ENCODE measurements around the gene SKI. TPM values are rescaled to one million over a fixed set of nuclear protein-coding genes. Genes with fewer than 3 reads are reported as not detected.
A peak's percentile ranks its signal among the peaks of the same experiment; 100 is the strongest.

The SKI gene
- polyA plus RNA-seq, 3 donors: 0.20 to 6.6 (median 0.25) TPM

DNA sequence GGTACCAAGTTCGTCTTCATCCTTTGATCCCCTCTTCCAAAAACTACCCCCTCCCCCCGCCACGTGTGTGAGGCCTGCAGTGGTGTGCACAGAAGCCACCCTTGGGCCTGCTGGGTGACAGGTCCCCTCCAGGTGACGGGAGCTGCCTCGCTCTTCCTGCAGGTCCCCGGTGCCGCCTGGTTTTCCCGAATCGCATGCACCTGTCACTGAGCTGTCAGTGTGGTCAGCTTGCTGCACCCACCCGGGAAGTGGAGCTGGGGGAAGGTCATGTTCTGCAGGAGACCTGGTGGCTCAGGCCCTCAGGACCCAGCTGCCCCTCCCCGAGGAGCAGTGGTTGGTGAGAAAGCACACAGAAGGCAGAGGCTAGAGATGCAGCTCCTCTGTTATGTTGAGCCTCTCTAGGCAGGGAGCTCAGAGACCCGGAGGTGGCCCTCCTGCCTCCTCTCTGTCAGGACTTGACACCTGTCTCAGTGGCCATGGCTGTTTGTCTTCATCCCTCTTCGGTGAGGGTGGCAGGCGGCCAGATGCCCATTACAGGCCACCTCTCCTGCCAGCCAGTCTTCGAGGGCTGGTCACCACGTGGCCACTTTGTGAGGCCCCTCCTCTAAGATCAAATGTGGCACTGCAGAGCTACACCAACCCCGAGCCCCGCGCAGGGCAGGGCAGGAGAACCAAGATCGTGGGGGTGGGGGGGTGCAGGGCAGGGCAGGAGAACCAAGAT lies 60.9 kb downstream of the SKI start:
- H2AFZ ChIP-seq (ENCODE audit: insufficient read depth, low read depth, low read length, poor library complexity, severe bottlenecking): no peak overlapping the region
- no peaks in the 10 kb centered on the region for H3K9me3 ChIP-seq (replicated peaks in 1 of 2; ENCODE audit: control insufficient read depth in 1 of 2, insufficient read depth in 1 of 2, low read length in 2 of 2)
- no peak for DNase-seq
- no peaks in the 10 kb centered on the region for H3K36me3 ChIP-seq (replicated peaks in 1 of 2; ENCODE audit: control insufficient read depth in 1 of 2, insufficient read depth in 2 of 2, low read length in 2 of 2)
- peak overlapping the region in 2 of 7 donors; percentile 46 to 50 for H3K27ac Mint-ChIP-seq
- H3K4me1 ChIP-seq (ENCODE audit: control insufficient read depth in 1 of 2, insufficient read depth in 2 of 2, low read length in 2 of 2): peaks cover 42 to 55% of the 10 kb centered on the region in 2 donors
- H3K79me2 ChIP-seq (ENCODE audit: insufficient read depth, low read length): peaks cover 53% of the 10 kb centered on the region
- intact Hi-C loops (cut with micrococcal nuclease): no loop called here
- WGBS (ENCODE audit: insufficient coverage): 88% methylated on average over 13 of the region's 20 CpGs
- peaks cover 0 to 7% (median 2%) of the 10 kb centered on the region in 7 donors for H3K9me3 Mint-ChIP-seq
- peak overlapping the region in 1 of 2 donors; percentile 83 for H3K4me3 Mint-ChIP-seq
- no peak overlapping the region for H3K4me2 ChIP-seq (replicated peaks; ENCODE audit: extremely low read depth, low read length, poor library complexity, severe bottlenecking)
- no peak overlapping the region for H3K4me3 ChIP-seq (replicated peaks in 1 of 3; ENCODE audit: low read depth in 2 of 3, low read length in 3 of 3)
- peaks cover 45% of the 10 kb centered on the region for H3K4me1 Mint-ChIP-seq
- H3K27me3 ChIP-seq (ENCODE audit: control insufficient read depth in 2 of 2, insufficient read depth in 2 of 2, low read length in 2 of 2): peaks cover 0 to 45% of the 10 kb centered on the region in 2 donors
- H3K9ac ChIP-seq (ENCODE audit: insufficient read depth, low read length, poor library complexity, severe bottlenecking): no peak overlapping the region
- TF ChIP-seq, protein P1, sequence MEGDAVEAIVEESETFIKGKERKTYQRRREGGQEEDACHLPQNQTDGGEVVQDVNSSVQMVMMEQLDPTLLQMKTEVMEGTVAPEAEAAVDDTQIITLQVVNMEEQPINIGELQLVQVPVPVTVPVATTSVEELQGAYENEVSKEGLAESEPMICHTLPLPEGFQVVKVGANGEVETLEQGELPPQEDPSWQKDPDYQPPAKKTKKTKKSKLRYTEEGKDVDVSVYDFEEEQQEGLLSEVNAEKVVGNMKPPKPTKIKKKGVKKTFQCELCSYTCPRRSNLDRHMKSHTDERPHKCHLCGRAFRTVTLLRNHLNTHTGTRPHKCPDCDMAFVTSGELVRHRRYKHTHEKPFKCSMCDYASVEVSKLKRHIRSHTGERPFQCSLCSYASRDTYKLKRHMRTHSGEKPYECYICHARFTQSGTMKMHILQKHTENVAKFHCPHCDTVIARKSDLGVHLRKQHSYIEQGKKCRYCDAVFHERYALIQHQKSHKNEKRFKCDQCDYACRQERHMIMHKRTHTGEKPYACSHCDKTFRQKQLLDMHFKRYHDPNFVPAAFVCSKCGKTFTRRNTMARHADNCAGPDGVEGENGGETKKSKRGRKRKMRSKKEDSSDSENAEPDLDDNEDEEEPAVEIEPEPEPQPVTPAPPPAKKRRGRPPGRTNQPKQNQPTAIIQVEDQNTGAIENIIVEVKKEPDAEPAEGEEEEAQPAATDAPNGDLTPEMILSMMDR (IDR thresholded peaks at IDR 0.05): no peak
- H4K20me1 ChIP-seq (ENCODE audit: insufficient read depth, low read length): peaks cover 98% of the 10 kb centered on the region
- peaks cover 50 to 69% (median 54%) of the 10 kb centered on the region in 3 donors for H3K27me3 Mint-ChIP-seq (ENCODE audit: low read depth in 3 of 3)
- H3K36me3 Mint-ChIP-seq: peaks cover 40 to 42% of the 10 kb centered on the region in 2 donors
- H3K27ac ChIP-seq (ENCODE audit: low read depth in 1 of 2, low read length in 2 of 2): no peak overlapping the region

DNA sequence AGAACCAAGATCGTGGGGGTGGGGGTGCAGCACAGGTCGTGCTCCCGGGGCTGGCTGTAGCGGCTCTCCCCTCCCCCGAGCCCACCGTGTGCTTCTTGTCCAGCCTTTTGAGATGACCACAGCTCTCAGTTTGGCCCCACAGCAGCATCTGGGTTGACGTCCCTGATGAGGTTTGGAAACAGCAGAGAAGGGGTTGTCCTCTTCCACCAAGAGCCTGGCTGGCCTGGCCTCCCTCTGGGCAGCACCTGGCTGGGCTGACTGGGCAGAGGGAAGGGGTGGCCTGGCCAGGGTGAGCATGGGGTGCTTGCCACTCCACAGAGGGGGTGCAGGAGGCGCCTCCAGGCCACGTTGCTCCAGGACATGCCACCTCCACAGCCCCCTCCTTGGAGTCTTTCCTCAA lies 61.5 kb downstream of the SKI start:
- peak overlapping the region; percentile 75 for H3K4me2 ChIP-seq (replicated peaks; ENCODE audit: extremely low read depth, low read length, poor library complexity, severe bottlenecking)

More for the DNA sequence above, 61.5 kb downstream of the SKI start:
- no peak overlapping the region for H3K27ac ChIP-seq (ENCODE audit: low read depth in 1 of 2, low read length in 2 of 2)
- Mint-ChIP-seq H3K4me1 (peaks cover 49% of the 10 kb centered on the region), H3K27me3 (ENCODE audit: low read depth in 3 of 3) (peaks cover 57 to 75% (median 59%) of the 10 kb centered on the region in 3 donors), H3K36me3 (peaks cover 41% of the 10 kb centered on the region in 2 donors), H3K9me3 (peaks cover 0 to 7% (median 2%) of the 10 kb centered on the region in 7 donors), H3K27ac (peak overlapping the region in 5 of 7 donors; percentile 88 to 92 (median 88)), H3K4me3 (peak overlapping the region in 1 of 2 donors; percentile 87)
- no peak overlapping the region for H2AFZ ChIP-seq (ENCODE audit: insufficient read depth, low read depth, low read length, poor library complexity, severe bottlenecking)
- TF ChIP-seq, protein P1 (IDR thresholded peaks at IDR 0.05): no peak
- 57% methylated on average over 9 of the region's 9 CpGs for WGBS (ENCODE audit: insufficient coverage)
- H3K9ac ChIP-seq (ENCODE audit: insufficient read depth, low read length, poor library complexity, severe bottlenecking): no peak overlapping the region
- H3K9me3 ChIP-seq (replicated peaks in 1 of 2; ENCODE audit: control insufficient read depth in 1 of 2, insufficient read depth in 1 of 2, low read length in 2 of 2): no peaks in the 10 kb centered on the region
- no peak for DNase-seq
- peaks cover 59% of the 10 kb centered on the region for H3K79me2 ChIP-seq (ENCODE audit: insufficient read depth, low read length)
- H3K27me3 ChIP-seq (ENCODE audit: control insufficient read depth in 2 of 2, insufficient read depth in 2 of 2, low read length in 2 of 2): peaks cover 0 to 51% of the 10 kb centered on the region in 2 donors
- peaks cover 42 to 61% of the 10 kb centered on the region in 2 donors for H3K4me1 ChIP-seq (ENCODE audit: control insufficient read depth in 1 of 2, insufficient read depth in 2 of 2, low read length in 2 of 2)
- peak overlapping the region in 1 of 3 experiments; percentile 68 for H3K4me3 ChIP-seq (replicated peaks in 1 of 3; ENCODE audit: low read depth in 2 of 3, low read length in 3 of 3)
- intact Hi-C loops (cut with micrococcal nuclease): loop anchor here (1.0 to 5.0 kb wide), 3 partner anchors 11 to 33 kb away; no protein-coding TSS in a partner anchor
- no peaks in the 10 kb centered on the region for H3K36me3 ChIP-seq (replicated peaks in 1 of 2; ENCODE audit: control insufficient read depth in 1 of 2, insufficient read depth in 2 of 2, low read length in 2 of 2)
- H4K20me1 ChIP-seq (ENCODE audit: insufficient read depth, low read length): peaks cover 98% of the 10 kb centered on the region

All from CD14-positive monocyte (primary cell).